Mucosa of descending colon (tissue), 3 donors: Measurements from ENCODE around the gene CAPN13. TPM values are rescaled to one million over a fixed set of nuclear protein-coding genes. Genes with fewer than 3 reads are reported as not detected.

Source experiments
- ATAC-seq: fragments of 200-7000 bp; cut with Tn5 transposase; one replicate; pipeline ENCODE4 v1.9.1; 2020; ENCODE audit warnings: mild to moderate bottlenecking, moderate library complexity
- DNase-seq, 3 donors: peaks; one replicate each; pipeline ENCODE4 v3.0.0-alpha.2; 2020
- H3K36me3 ChIP-seq: fragments of 200-600 bp; one replicate; pipeline ENCODE4 v1.8.0; 2021; ENCODE audit warnings: low read depth, mild to moderate bottlenecking
- H3K4me1 ChIP-seq: fragments of 200-600 bp; one replicate; pipeline ENCODE4 v1.8.0; 2021; ENCODE audit warnings: low read depth, mild to moderate bottlenecking
- H3K4me3 ChIP-seq: fragments of 200-600 bp; one replicate; pipeline ENCODE4 v1.8.0; 2021; ENCODE audit warnings: mild to moderate bottlenecking
- H3K9me3 ChIP-seq: fragments of 200-600 bp; one replicate; pipeline ENCODE4 v1.8.0; 2021; ENCODE audit warnings: mild to moderate bottlenecking
- intact Hi-C, 2 donors: fragments of 100-400 bp; cut with DNase I in 1 of 2; cut with micrococcal nuclease in 1 of 2; formaldehyde crosslinking; loops; one replicate each; pipeline versions ENCODE4 v1.11.0 to v1.11.1; 2022; cut with DNase I, micrococcal nuclease
- total RNA-seq, 3 donors: library from RNA; stranded (reverse); fragmentation: NEBNext Ultra II Directional in 2 of 3; extraction: Animal tissue kit (Norgen Biotek cat#: 25700) in 2 of 3; gene quantifications; one replicate each; pipeline versions ENCODE4 v1.2.1 to v1.2.4, GENCODE V29; 2021 to 2023
- TF ChIP-seq, protein P1 (sequence below): fragments of 200-600 bp; IDR thresholded peaks from one replicate; pipeline ENCODE4 v1.8.0; 2022; ENCODE audit warnings: antibody characterized with exemption, mild to moderate bottlenecking
- donor health status: DM: no; HTN: no; CAD: no; lungs with moderate emphysema.
- donor health status: DM: no; HTN: no; CAD: no.
- donor health status: DM: no; HTN: yes; CAD: no.

The CAPN13 gene
- total RNA-seq, 3 donors from 2014 or later, result 36.7 to 88.6 (median 61.9) TPM

DNA sequence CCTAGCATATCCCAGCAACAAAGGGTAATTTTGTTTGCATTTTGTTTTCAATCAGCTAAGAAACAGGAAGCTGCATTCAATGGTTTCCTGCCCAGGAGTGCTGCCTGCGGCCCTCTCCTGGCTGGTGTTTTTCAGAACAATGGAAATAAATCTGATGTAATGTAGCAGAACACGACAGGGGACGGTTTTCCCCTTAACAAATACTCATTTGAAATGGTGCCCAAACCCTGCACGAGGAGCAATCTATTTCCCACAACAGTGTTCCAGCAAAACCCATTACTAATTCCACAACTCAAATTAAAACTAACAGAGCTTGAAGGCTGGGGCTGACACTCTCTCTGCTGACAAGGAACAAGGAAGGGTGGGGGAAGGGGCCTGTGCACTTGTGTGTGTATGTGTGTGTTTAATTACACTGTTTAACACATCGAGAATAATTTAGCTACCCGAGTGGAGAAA is 8.7 kb downstream of the CAPN13 start:
- no peaks in the 10 kb centered on the region for H3K36me3 ChIP-seq
- TF ChIP-seq, protein P1, sequence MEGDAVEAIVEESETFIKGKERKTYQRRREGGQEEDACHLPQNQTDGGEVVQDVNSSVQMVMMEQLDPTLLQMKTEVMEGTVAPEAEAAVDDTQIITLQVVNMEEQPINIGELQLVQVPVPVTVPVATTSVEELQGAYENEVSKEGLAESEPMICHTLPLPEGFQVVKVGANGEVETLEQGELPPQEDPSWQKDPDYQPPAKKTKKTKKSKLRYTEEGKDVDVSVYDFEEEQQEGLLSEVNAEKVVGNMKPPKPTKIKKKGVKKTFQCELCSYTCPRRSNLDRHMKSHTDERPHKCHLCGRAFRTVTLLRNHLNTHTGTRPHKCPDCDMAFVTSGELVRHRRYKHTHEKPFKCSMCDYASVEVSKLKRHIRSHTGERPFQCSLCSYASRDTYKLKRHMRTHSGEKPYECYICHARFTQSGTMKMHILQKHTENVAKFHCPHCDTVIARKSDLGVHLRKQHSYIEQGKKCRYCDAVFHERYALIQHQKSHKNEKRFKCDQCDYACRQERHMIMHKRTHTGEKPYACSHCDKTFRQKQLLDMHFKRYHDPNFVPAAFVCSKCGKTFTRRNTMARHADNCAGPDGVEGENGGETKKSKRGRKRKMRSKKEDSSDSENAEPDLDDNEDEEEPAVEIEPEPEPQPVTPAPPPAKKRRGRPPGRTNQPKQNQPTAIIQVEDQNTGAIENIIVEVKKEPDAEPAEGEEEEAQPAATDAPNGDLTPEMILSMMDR, result no peak
- H3K4me3 ChIP-seq, result no peak overlapping the region
- peaks cover 13% of the 10 kb centered on the region for H3K4me1 ChIP-seq
- DNase-seq (peak in 1 of 3 donors; percentile 68), ATAC-seq (peak; percentile 66)
- intact Hi-C loops, result no loop called here
- no peaks in the 10 kb centered on the region for H3K9me3 ChIP-seq

DNA sequence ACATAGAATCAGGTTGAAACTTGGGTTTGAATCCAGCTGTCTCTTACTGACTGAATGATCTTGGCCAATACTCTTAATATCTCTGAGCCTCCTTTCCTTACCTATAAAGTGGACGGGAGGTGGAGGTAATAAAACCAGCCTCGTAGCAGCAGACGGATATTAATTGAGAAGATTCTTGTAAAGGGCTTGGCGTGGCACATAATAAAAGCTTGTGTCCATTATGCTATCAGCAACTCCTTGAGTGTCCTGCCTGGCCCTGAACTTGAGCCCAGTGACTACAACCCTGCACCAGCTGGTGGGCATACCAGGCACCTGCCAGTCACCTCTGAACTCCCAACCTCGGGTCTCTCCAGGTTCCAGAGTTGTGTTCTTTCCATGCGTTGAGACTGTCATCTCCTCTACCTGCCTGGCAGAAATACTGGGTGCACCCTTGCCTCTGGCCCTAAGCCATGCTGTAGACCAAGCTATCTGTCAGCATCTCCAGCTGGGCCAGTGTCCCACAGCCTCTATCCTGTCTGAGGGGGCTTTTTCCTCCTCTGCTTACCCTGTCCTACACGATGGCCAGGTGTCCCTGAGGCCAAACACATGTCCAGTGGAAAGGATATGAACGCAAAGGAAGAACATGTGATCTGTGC is 9.7 kb downstream of the CAPN13 start:
- no peaks in the 10 kb centered on the region for H3K36me3 ChIP-seq
- TF ChIP-seq, protein P1, result no peak
- DNase-seq, result no peak
- peaks cover 13% of the 10 kb centered on the region for H3K4me1 ChIP-seq
- intact Hi-C loops, result no loop called here
- ATAC-seq, result peak; percentile 66
- H3K4me3 ChIP-seq, result no peak overlapping the region
- H3K9me3 ChIP-seq, result no peaks in the 10 kb centered on the region

DNA sequence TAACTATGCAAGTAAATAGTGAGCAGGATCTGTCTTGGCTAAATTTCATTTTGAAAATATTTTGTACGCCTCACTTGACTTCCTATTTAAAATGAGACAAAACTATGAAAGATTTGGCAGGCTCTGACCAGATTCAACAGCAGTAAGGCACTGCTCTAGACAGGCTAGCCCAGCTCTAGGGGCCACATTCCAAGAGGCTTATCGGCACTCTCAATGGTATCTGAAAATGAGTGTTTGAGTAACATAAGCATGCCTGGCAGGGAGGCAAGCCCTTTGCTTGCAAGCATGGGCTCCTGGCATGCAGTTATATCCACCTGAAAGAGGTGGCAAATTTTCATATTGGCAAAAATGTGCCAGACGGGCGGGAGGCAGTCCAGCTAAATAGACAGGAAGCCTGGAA is 10.5 kb downstream of the CAPN13 start:
- H3K4me1 ChIP-seq, result peaks cover 13% of the 10 kb centered on the region
- no peaks in the 10 kb centered on the region for H3K36me3 ChIP-seq
- H3K4me3 ChIP-seq, result no peak overlapping the region
- DNase-seq, result no peak
- peak; percentile 6 for ATAC-seq
- H3K9me3 ChIP-seq, result no peaks in the 10 kb centered on the region
- intact Hi-C loops, result no loop called here
- TF ChIP-seq, protein P1, result no peak

- intact Hi-C loops, result no loop called here
- Histone ChIP-seq H3K4me3 (no peak overlapping the region), H3K4me1 (peaks cover under 1% of the 10 kb centered on the region), H3K36me3 (no peaks in the 10 kb centered on the region), H3K9me3 (no peaks in the 10 kb centered on the region)
- ATAC-seq (no peak), DNase-seq (no peak)
- TF ChIP-seq, protein P1, result no peak
Measured at GRCh38 chr2:30792521-30792920, 14.7 kb downstream of the CAPN13 start.

DNA sequence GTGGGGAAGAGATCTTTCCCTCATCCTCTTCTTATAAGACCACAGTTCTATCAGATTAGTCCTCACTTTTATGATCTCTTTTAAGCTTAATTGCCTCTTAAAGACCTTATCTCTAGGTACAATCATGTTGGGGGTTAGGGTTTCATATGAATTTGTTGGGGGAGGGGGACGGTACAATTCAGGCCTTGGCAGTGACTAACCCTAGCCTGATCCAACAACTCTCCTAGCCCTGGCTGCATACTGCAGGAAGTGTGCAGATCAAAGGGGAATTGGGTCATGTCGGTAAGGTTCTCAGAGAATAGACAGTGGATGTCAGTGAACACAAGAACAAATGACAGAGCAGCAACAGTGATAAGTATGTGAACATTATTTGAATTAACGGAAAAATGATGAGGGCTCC is 16.4 kb downstream of the CAPN13 start:
- Histone ChIP-seq H3K4me3 (no peak overlapping the region), H3K4me1 (no peaks in the 10 kb centered on the region), H3K9me3 (no peaks in the 10 kb centered on the region), H3K36me3 (no peaks in the 10 kb centered on the region)
- DNase-seq (peak in 1 of 3 donors; percentile 51), ATAC-seq (peak; percentile 92)
- TF ChIP-seq, protein P1, result no peak
- intact Hi-C loops, result no loop called here
